HPDE6-E6E7 (cell line): ENCODE results near the gene RNF40.
"Not testable (repeated sequence)": the region's sequence is repeated elsewhere in the genome, so short reads cannot be mapped to it uniquely, and the experiment has no call there.

ENCODE experiments used
- DNase-seq: peaks from one replicate; pipeline ENCODE4 v3.0.0; 2011; ENCODE audit warnings: missing footprints; ENCODE audit errors: extremely low spot score

The RNF40 gene

GRCh38 chr16:30782486-30783279 is 20.6 kb downstream of the RNF40 start:
- DNase-seq = no peak

- DNase-seq = no peak
These were observed 21.4 kb downstream of the RNF40 start for GRCh38 chr16:30783280-30784109.

GRCh38 chr16:30784215-30784614 is 22.1 kb downstream of the RNF40 start:
- DNase-seq = no peak

GRCh38 chr16:30785126-30786106 is 23.3 kb downstream of the RNF40 start:
- no peak for DNase-seq

GRCh38 chr16:30786115-30786935 is 24.2 kb downstream of the RNF40 start:
- peak; percentile 69 for DNase-seq

GRCh38 chr16:30786936-30787612 is 25.0 kb downstream of the RNF40 start, which contains the start of gene ZNF629:
TSS of gene ZNF629 (minus strand) at chr16:30787205. CDS start at chr16:30784482, 2,723 bp downstream.
- DNase-seq = no peak

GRCh38 chr16:30787613-30788378 is 25.7 kb downstream of the RNF40 start:
- no peak for DNase-seq

- DNase-seq = no peak
These were observed 31.5 kb downstream of the RNF40 start for GRCh38 chr16:30793508-30794069.

- DNase-seq = no peak
These were observed 32.5 kb downstream of the RNF40 start for GRCh38 chr16:30794634-30795033.

- DNase-seq = no peak
These were observed 35.7 kb downstream of the RNF40 start for GRCh38 chr16:30797670-30798309.

GRCh38 chr16:30802936-30803335 is 40.8 kb downstream of the RNF40 start:
- no peak for DNase-seq

GRCh38 chr16:30805056-30805369 is 42.9 kb downstream of the RNF40 start:
- DNase-seq = no peak

- peak; percentile 71 for DNase-seq
These were observed 43.4 kb downstream of the RNF40 start for GRCh38 chr16:30805370-30806169.

- no peak for DNase-seq
These were observed 46.0 kb downstream of the RNF40 start for GRCh38 chr16:30808146-30808545.

- DNase-seq = not testable (repeated sequence)
These were observed 46.8 kb downstream of the RNF40 start for GRCh38 chr16:30808890-30809426.

- not testable (repeated sequence) for DNase-seq
These were observed 47.6 kb downstream of the RNF40 start for GRCh38 chr16:30809675-30810074.

GRCh38 chr16:30813821-30814189 is 51.7 kb downstream of the RNF40 start:
- DNase-seq = no peak

GRCh38 chr16:30816769-30817168 is 54.6 kb downstream of the RNF40 start:
- DNase-seq = no peak
